GM12873 (cell line): ENCODE data around the gene WWOX.

Experiments
- TF ChIP-seq, protein P1 (sequence below): IDR thresholded peaks from 2 replicates; pipeline ENCODE4 v1.5.1; 2012; ENCODE audit warnings: low read depth, mild to moderate bottlenecking, moderate library complexity, low read length, control low read depth; ENCODE audit not compliant: insufficient read depth; ENCODE audit errors: missing control alignments

WWOX gene

DNA sequence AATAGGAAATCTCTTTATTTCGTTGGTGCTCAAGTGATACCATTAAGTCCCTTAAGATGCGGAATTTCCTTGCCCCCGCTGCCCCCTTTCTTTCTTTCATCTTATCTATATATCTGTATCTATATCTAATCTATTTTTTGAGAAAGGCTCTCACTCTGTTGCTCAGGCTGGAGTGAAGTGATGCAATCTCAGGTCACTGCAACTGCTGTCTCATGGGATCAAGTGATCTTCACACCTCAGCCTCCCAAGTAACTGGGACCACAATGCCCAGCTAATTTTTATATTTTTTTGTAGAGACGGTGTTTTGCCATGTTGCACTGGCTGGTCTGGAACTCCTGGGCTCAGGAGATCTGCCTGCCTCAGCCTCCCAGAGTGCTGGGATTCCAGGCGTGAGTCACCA is 693.5 kb downstream of the WWOX start:
- TF ChIP-seq, protein P1, sequence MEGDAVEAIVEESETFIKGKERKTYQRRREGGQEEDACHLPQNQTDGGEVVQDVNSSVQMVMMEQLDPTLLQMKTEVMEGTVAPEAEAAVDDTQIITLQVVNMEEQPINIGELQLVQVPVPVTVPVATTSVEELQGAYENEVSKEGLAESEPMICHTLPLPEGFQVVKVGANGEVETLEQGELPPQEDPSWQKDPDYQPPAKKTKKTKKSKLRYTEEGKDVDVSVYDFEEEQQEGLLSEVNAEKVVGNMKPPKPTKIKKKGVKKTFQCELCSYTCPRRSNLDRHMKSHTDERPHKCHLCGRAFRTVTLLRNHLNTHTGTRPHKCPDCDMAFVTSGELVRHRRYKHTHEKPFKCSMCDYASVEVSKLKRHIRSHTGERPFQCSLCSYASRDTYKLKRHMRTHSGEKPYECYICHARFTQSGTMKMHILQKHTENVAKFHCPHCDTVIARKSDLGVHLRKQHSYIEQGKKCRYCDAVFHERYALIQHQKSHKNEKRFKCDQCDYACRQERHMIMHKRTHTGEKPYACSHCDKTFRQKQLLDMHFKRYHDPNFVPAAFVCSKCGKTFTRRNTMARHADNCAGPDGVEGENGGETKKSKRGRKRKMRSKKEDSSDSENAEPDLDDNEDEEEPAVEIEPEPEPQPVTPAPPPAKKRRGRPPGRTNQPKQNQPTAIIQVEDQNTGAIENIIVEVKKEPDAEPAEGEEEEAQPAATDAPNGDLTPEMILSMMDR, result no peak

DNA sequence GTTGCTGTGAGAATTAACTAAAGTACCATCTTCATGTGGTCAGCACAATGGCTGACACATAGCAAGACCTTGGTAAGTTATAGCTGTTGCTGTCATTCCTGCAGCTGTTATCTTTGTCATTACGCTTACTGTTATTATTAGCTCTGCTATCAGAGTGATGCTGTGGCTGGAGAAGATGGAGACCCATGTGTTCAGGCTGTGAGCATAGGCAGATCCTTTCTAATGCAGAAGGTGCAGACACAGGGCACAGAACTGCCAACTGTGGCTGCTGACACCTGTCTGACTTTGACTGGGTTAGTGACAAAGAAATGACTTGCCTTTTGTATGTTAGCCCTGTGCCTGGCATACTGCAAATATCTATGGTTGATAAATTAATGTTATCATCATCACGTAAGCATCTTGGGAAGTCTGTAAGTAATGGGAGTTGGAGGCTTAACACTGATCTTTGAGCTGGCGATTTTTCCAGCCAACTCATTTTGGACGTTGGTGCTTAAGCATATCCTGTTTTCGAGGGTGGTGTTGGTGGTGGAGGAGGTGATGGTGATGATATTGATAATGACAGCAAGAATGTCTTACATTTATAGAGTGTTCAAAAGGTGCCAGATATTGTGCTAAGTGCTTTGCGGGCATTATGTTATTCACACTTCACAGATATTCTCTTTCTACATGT is 695.3 kb downstream of the WWOX start:
- TF ChIP-seq, protein P1, result no peak

DNA sequence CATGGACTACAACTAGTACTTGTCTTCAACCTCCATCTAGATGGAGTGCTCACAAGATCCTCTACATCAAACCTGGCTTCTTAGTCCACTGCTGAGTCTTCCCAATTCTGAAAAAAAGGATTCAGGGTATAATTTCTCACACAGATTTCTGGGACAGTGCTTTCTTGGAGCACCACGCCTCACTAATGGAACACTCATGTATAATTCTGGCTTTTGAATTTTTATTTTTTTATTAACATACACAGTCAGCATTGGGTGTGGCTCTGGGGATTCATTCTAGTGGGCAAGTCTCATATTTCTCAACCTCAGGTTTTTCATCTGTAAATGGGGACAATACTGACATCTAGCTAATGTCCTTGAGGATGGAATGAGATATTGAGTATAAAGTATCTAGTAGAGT is 696.0 kb downstream of the WWOX start:
- TF ChIP-seq, protein P1, result no peak

DNA sequence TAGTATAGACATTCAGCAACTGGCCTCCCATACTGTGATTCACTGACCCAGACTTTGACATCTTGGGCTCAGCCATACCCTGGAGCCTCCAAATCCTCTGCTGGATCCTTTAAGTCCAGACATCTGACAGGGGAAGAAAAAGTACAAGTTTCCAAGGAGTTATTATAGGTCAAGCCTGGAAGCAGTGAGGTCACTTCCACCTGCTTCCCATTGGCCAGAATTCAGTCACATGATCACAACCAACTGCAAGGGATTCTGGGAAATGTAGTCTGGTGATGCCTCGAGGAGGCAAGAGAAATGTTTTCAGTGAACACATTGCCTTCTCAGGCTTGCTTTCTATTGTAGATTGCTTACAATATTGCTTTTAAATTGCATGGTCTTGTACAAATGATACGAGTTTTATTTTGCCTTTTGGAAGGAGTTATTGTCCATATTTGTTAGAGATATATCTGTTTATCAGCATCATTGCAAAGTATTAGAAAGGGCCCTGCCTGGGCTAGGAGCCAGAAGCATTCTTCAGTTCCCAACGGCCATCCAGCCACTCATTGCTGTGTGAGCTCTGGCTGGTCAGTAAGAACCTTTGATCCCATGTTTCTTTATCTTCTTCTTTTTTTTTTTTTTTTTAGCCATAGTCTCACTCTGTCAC is 696.9 kb downstream of the WWOX start:
- TF ChIP-seq, protein P1, result no peak

DNA sequence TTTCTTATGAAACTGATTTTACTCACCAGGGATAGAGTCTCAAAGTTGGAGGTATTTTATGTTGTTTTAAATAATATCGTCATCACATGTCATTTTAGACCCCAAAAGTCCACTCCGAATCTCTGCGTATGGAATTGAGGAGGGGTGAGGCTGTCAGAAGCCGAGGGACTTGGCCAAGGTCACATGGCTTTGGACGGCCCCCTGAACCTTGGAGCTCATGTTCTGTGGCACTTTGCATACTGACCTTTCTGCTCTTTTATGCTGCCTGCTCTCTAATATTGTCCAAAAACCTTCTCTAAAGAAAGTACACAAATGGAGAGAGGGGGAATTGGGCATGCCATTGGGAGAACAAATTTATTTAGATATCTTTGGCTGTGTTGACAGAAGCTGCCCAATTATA is 700.0 kb downstream of the WWOX start:
- TF ChIP-seq, protein P1, result no peak

DNA sequence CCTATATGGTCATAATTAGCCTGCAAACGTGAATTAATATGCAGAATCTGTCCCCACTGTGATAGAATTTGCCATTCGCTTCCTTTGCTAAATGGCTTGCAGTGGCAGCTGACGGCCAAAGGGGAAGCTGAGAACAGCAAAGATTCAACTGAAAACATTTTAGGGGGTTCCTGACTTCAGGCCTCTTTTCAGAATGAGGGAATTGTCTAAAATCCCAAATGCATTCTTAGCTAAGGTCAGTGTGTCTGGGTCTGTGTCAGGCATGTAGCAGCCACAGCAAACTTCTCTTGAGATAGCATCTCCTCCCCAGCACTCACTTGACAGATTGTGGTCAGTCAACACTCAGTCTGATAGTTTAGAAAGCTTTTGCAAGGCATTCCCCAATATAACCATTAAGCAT is 701.1 kb downstream of the WWOX start:
- TF ChIP-seq, protein P1, result no peak

DNA sequence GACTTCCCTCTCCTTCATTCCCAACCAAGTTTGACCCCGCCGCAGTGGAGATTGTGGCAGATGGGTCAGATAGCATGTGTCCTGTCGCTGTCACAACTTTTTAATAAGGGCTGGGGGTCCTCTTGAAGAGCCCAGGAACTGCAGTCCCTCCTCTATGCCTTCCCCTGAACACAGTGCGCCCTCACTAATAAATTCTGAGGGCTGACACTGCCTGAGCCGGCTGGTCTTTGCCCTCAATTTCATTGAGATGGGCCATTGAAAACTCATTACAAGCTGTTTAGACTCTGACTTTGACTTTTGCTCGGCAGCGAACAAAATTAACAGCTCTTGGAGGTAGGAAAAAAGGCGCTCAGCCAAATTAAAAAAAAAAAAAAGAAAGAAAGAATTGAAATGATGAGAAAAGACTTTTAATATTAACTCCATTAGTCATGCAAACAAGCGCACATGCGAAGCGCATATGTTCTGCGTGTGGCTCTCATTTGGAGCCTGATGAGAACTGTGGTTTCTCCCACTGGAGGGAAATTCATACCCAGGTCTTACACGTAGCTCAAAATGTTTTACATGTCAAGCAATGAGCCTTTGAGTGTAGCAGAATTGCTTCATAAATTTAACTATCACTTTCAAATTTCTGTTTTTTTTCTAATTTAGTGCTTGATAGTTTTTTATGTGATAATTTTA is 704.7 kb downstream of the WWOX start:
- TF ChIP-seq, protein P1, result no peak
